HepG2 (cell line): ENCODE results near the gene CHI3L1. TPM values are rescaled to one million over a fixed set of nuclear protein-coding genes. Genes with fewer than 3 reads are reported as not detected.

Experiments
- ATAC-seq: fragments of 200-7000 bp; cut with Tn5 transposase; 3 replicates; pipeline ENCODE4 v1.9.1; 2020; ENCODE audit warnings: mild to moderate bottlenecking, moderate library complexity
- BruUV-seq: library from RNA; stranded (reverse); fragments of 400-500 nt; replicated peaks from 2 replicates; lab custom pipeline; 2021; lab: Mats Ljungman, UMichigan
- CTCF ChIA-PET: fragments of 300-600 bp; formaldehyde crosslinking; extraction: SDS; loops from one replicate; lab custom pipeline; 2021; ENCODE audit warnings: low total read pairs, inconsistent platforms, low intra/inter-chr PET ratio; lab: Yijun Ruan, JAX
- POLR2A ChIA-PET: fragments of 350-600 bp; sonication (Branson Sonifier 250); formaldehyde crosslinking; loops from one replicate; lab custom pipeline; 2020; ENCODE audit warnings: antibody characterized with exemption, inconsistent platforms; lab: Yijun Ruan, JAX
- DNase-seq: peaks from one replicate; pipeline ENCODE4 v3.0.0-alpha.2; 2015; ENCODE audit warnings: low spot score
- FAIRE-seq: peaks from 3 replicates; lab custom pipeline; 2011; peaks lifted over from hg19 to GRCh38; lab: Jason Lieb, UNC
- H2AFZ ChIP-seq: one replicate; pipeline ENCODE4 v1.6.1; 2011; ENCODE audit warnings: low read length, inconsistent platforms
- H3K27ac ChIP-seq: fragments of 300-600 bp; 3 replicates; pipeline ENCODE4 v1.8.0; 2011; ENCODE audit warnings: mixed run types, mild to moderate bottlenecking, mixed read lengths, low read length, inconsistent platforms; ENCODE audit not compliant: insufficient read depth; ENCODE audit errors: extremely low read length
- H3K27me3 ChIP-seq, 2 experiments: fragments of 200-600 bp in 1 of 2; 2 replicates in 1 of 2; 3 replicates in 1 of 2; pipeline versions ENCODE4 v1.6.0 to v1.8.0; 2011; ENCODE audit warnings: low read length in 2 of 2, mild to moderate bottlenecking in 2 of 2, moderate library complexity in 2 of 2, inconsistent platforms in 1 of 2; ENCODE audit not compliant: insufficient read depth in 2 of 2, control insufficient read depth in 1 of 2
- H3K36me3 ChIP-seq, 2 experiments: fragments of 200-600 bp in 1 of 2; replicated peaks in 1 of 2; 2 replicates in 1 of 2; 3 replicates in 1 of 2; pipeline versions ENCODE4 v1.5.1 to v1.8.0; 2011; ENCODE audit warnings: low read length in 2 of 2, inconsistent platforms in 1 of 2; ENCODE audit not compliant: insufficient read depth in 2 of 2, control insufficient read depth in 1 of 2
- H3K4me1 ChIP-seq: 2 replicates; pipeline ENCODE4 v1.5.1; 2012; ENCODE audit warnings: low read length, inconsistent platforms; ENCODE audit not compliant: insufficient read depth
- H3K4me2 ChIP-seq: 2 replicates; pipeline ENCODE4 v1.6.0; 2011; ENCODE audit warnings: low read depth, low read length, inconsistent platforms
- H3K4me3 ChIP-seq, 3 experiments: fragments of 200-600 bp in 1 of 3; sonication (generic), shearing (Covaris generic) in 1 of 3; replicated peaks in 1 of 3; 2 replicates each; pipeline ENCODE4 v1.5.1; 2011 to 2016; ENCODE audit warnings: low read length in 3 of 3, inconsistent platforms in 2 of 3, low read depth in 2 of 3, mild to moderate bottlenecking in 2 of 3, control low read depth in 1 of 3, mixed read lengths in 1 of 3; ENCODE audit not compliant: insufficient read depth in 1 of 3
- H3K79me2 ChIP-seq: one replicate; pipeline ENCODE4 v1.6.1; 2011; ENCODE audit warnings: low read length, inconsistent platforms; ENCODE audit not compliant: insufficient read depth
- H3K9ac ChIP-seq: 2 replicates; pipeline ENCODE4 v1.6.0; 2011; ENCODE audit warnings: mild to moderate bottlenecking, low read depth, low read length, inconsistent platforms; ENCODE audit not compliant: insufficient read depth
- H3K9me3 ChIP-seq: 2 replicates; pipeline ENCODE4 v1.5.1; 2012; ENCODE audit warnings: mild to moderate bottlenecking, low read length
- H4K20me1 ChIP-seq: 2 replicates; pipeline ENCODE4 v1.6.0; 2011; ENCODE audit warnings: inconsistent platforms, mild to moderate bottlenecking, low read length, moderate library complexity; ENCODE audit not compliant: insufficient read depth
- FOXM1 ChIP-seq: sonication (generic); formaldehyde crosslinking; IDR thresholded peaks from 2 replicates; pipeline ENCODE4 v1.5.0; 2020; ENCODE audit warnings: missing genetic modification reagents
- NFE2 ChIP-seq: sonication (generic); formaldehyde crosslinking; IDR thresholded peaks from 2 replicates; pipeline ENCODE4 v1.4.0; 2020; ENCODE audit warnings: missing genetic modification reagents
- ZNF34 ChIP-seq: sonication (generic); formaldehyde crosslinking; IDR thresholded peaks from 2 replicates; pipeline ENCODE4 v1.4.0; 2020; ENCODE audit warnings: mild to moderate bottlenecking, missing genetic modification reagents, borderline replicate concordance
- WGBS: methylation state at CpG from one replicate; pipeline ENCODE4 v1.1.6; 2017; ENCODE audit warnings: low lambda C conversion rate; 5-methylcytosine and 5-hydroxymethylcytosine counted together
- in situ Hi-C: cut with HindIII; loops from 2 replicates; pipeline ENCODE4 v1.10.0; 2017; ENCODE audit warnings: low pct_unique_long_range_greater_than_20kb; ENCODE audit not compliant: extremely low pct_ligation_motif_present
- intact Hi-C: fragments of 100-400 bp; cut with micrococcal nuclease; formaldehyde crosslinking; loops from one replicate; pipeline ENCODE4 v1.10.0; 2022; ENCODE audit not compliant: unreplicated experiment
- polyA plus RNA-seq, 8 experiments: library from polyadenylated mRNA; depleted of rRNA in 3 of 8; stranded (reverse) in 7 of 8; unstranded in 1 of 8; fragments of >200 nt; fragmentation: Illumina TruSeq in 4 of 8; extraction: Trizol in 4 of 8; gene quantifications; 2 replicates each; pipeline versions ENCODE4 v1.2.1 to v1.2.3, GENCODE V29; 2011 to 2016; ENCODE audit warnings: low read depth in 4 of 8, missing spikeins in 1 of 8, mixed read lengths in 1 of 8; ENCODE audit not compliant: insufficient read depth in 1 of 8
- total RNA-seq, 5 experiments: library from RNA; depleted of rRNA; stranded (reverse); fragments of >200 nt; fragmentation: Illumina TruSeq; extraction: Trizol; gene quantifications; 2 replicates each; pipeline ENCODE4 v1.2.3, GENCODE V29; 2016; ENCODE audit warnings: low read depth in 1 of 5
- TF ChIP-seq, protein P1 (sequence below): sonication (generic); formaldehyde crosslinking; IDR thresholded peaks from 2 replicates; pipeline ENCODE4 v1.5.0; 2020; ENCODE audit warnings: mild to moderate bottlenecking, missing genetic modification reagents, moderate library complexity
- TF ChIP-seq, protein P2 (sequence below): sonication (generic); formaldehyde crosslinking; IDR thresholded peaks from one replicate; pipeline ENCODE4 v1.5.1; 2020; ENCODE audit warnings: mild to moderate bottlenecking, missing genetic modification reagents; ENCODE audit errors: not compliant biosample characterization
- TF ChIP-seq, protein P3 (sequence below): fragments of 450-650 bp; IDR thresholded peaks from 2 replicates; pipeline ENCODE4 v1.6.1; 2017

Gene CHI3L1
- total and polyA plus RNA-seq, 2 of the 13 experiments (the other 11 are each of a cell fraction or from before 2014, with no cell fraction given): 0.09 to 0.13 TPM

DNA sequence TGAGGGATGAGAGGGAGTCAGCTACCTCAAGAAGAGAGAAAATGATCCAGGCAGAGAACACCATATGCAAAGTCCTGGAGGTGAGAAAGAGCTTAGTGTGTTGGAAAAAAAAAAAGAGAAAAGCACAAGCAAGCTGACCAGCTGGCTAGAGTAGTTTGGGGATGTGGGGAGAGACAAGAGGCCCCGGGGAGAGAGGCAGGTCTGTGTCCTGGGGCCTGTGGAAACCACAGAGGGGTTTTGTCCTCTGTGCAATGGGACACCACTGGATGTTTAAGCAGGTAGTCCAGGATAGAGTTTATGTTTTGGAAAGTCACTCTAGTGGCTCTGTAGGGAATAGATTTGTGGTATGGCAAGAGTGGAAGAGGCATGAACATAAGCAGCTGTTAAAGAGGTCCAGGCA lies 14.4 kb upstream of the CHI3L1 start:
- peaks cover 13% of the 10 kb centered on the region for H3K4me1 ChIP-seq
- ATAC-seq (no peak), DNase-seq (no peak), FAIRE-seq (no peak)
- CTCF ChIA-PET: no interaction called here
- H3K9me3 ChIP-seq: no peaks in the 10 kb centered on the region
- no peak overlapping the region for H2AFZ ChIP-seq
- 52% methylated on average over 1 of the region's 1 CpG for WGBS
- in situ Hi-C loops: no loop called here
- H3K4me2 ChIP-seq: no peak overlapping the region
- no peaks in the 10 kb centered on the region for H3K79me2 ChIP-seq
- POLR2A ChIA-PET: no interaction called here
- BruUV-seq: no TSS peak
- no peak overlapping the region for H3K27ac ChIP-seq
- H3K4me3 ChIP-seq: no peak overlapping the region
- H4K20me1 ChIP-seq: no peaks in the 10 kb centered on the region
- H3K36me3 ChIP-seq: no peaks in the 10 kb centered on the region
- intact Hi-C loops: no loop called here
- peaks cover 0 to 4% of the 10 kb centered on the region in 2 experiments; a peak in 1 of 5 replicates for H3K27me3 ChIP-seq
- H3K9ac ChIP-seq: no peak overlapping the region
- TF ChIP-seq FOXM1 (CRISPR knock-in tag) (no peak), NFE2 (no peak), ZNF34 (CRISPR knock-in tag) (no peak)
- TF ChIP-seq, protein P1, sequence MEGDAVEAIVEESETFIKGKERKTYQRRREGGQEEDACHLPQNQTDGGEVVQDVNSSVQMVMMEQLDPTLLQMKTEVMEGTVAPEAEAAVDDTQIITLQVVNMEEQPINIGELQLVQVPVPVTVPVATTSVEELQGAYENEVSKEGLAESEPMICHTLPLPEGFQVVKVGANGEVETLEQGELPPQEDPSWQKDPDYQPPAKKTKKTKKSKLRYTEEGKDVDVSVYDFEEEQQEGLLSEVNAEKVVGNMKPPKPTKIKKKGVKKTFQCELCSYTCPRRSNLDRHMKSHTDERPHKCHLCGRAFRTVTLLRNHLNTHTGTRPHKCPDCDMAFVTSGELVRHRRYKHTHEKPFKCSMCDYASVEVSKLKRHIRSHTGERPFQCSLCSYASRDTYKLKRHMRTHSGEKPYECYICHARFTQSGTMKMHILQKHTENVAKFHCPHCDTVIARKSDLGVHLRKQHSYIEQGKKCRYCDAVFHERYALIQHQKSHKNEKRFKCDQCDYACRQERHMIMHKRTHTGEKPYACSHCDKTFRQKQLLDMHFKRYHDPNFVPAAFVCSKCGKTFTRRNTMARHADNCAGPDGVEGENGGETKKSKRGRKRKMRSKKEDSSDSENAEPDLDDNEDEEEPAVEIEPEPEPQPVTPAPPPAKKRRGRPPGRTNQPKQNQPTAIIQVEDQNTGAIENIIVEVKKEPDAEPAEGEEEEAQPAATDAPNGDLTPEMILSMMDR: no peak
- TF ChIP-seq, protein P2, sequence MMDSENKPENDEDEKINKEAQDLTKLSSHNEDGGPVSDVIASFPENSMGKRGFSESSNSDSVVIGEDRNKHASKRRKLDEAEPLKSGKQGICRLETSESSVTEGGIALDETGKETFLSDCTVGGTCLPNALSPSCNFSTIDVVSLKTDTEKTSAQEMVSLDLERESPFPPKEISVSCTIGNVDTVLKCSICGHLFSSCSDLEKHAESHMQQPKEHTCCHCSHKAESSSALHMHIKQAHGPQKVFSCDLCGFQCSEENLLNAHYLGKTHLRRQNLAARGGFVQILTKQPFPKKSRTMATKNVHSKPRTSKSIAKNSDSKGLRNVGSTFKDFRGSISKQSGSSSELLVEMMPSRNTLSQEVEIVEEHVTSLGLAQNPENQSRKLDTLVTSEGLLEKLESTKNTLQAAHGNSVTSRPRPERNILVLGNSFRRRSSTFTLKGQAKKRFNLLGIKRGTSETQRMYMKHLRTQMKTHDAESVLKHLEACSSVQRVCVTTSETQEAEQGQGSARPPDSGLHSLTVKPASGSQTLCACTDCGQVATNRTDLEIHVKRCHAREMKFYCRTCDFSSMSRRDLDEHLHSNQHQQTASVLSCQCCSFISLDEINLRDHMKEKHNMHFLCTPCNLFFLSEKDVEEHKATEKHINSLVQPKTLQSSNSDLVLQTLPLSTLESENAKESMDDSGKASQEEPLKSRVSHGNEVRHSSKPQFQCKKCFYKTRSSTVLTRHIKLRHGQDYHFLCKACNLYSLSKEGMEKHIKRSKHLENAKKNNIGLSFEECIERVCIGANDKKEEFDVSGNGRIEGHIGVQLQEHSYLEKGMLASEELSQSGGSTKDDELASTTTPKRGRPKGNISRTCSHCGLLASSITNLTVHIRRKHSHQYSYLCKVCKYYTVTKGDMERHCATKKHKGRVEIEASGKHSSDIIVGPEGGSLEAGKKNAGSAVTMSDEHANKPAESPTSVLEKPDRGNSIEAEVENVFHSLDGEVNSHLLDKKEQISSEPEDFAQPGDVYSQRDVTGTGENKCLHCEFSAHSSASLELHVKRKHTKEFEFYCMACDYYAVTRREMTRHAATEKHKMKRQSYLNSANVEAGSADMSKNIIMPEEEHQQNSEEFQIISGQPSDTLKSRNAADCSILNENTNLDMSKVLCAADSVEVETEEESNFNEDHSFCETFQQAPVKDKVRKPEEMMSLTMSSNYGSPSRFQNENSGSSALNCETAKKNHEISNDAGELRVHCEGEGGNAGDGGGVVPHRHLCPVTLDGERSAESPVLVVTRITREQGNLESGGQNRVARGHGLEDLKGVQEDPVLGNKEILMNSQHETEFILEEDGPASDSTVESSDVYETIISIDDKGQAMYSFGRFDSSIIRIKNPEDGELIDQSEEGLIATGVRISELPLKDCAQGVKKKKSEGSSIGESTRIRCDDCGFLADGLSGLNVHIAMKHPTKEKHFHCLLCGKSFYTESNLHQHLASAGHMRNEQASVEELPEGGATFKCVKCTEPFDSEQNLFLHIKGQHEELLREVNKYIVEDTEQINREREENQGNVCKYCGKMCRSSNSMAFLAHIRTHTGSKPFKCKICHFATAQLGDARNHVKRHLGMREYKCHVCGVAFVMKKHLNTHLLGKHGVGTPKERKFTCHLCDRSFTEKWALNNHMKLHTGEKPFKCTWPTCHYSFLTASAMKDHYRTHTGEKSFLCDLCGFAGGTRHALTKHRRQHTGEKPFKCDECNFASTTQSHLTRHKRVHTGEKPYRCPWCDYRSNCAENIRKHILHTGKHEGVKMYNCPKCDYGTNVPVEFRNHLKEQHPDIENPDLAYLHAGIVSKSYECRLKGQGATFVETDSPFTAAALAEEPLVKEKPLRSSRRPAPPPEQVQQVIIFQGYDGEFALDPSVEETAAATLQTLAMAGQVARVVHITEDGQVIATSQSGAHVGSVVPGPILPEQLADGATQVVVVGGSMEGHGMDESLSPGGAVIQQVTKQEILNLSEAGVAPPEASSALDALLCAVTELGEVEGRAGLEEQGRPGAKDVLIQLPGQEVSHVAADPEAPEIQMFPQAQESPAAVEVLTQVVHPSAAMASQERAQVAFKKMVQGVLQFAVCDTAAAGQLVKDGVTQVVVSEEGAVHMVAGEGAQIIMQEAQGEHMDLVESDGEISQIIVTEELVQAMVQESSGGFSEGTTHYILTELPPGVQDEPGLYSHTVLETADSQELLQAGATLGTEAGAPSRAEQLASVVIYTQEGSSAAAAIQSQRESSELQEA (CRISPR knock-in tag): no peak
- TF ChIP-seq, protein P3, sequence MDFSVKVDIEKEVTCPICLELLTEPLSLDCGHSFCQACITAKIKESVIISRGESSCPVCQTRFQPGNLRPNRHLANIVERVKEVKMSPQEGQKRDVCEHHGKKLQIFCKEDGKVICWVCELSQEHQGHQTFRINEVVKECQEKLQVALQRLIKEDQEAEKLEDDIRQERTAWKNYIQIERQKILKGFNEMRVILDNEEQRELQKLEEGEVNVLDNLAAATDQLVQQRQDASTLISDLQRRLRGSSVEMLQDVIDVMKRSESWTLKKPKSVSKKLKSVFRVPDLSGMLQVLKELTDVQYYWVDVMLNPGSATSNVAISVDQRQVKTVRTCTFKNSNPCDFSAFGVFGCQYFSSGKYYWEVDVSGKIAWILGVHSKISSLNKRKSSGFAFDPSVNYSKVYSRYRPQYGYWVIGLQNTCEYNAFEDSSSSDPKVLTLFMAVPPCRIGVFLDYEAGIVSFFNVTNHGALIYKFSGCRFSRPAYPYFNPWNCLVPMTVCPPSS: no peak
